Esophagus (tissue), 2 donors: Measurements from ENCODE around the gene DSCAM. TPM values are rescaled to one million over a fixed set of nuclear protein-coding genes. Genes with fewer than 3 reads are reported as not detected.

Source experiments
- H3K27ac ChIP-seq, 2 donors: one replicate each; pipeline ENCODE4 v1.5.1; 2013; ENCODE audit warnings: low read depth in 2 of 2, mild to moderate bottlenecking in 2 of 2, inconsistent platforms in 1 of 2, low read length in 1 of 2, moderate library complexity in 1 of 2
- H3K27me3 ChIP-seq, 2 donors: one replicate each; pipeline ENCODE4 v1.6.1; 2013; ENCODE audit warnings: low read length in 2 of 2, control low read depth in 1 of 2, mild to moderate bottlenecking in 1 of 2; ENCODE audit not compliant: insufficient read depth in 2 of 2, control insufficient read depth in 1 of 2
- H3K36me3 ChIP-seq, 2 donors: one replicate each; pipeline ENCODE4 v1.6.1; 2013; ENCODE audit warnings: low read length in 1 of 2; ENCODE audit not compliant: control insufficient read depth in 2 of 2, insufficient read depth in 2 of 2
- H3K4me1 ChIP-seq, 2 donors: one replicate each; pipeline ENCODE4 v1.6.1; 2013; ENCODE audit warnings: low read length in 1 of 2; ENCODE audit not compliant: control insufficient read depth in 2 of 2, insufficient read depth in 2 of 2
- H3K4me3 ChIP-seq, 2 donors: one replicate each; pipeline ENCODE4 v1.5.1; 2013; ENCODE audit warnings: low read length in 2 of 2, mild to moderate bottlenecking in 2 of 2, low read depth in 1 of 2, moderate library complexity in 1 of 2
- H3K9me3 ChIP-seq, 2 donors: one replicate each; pipeline ENCODE4 v1.6.1; 2013; ENCODE audit warnings: mild to moderate bottlenecking in 2 of 2, low read depth in 1 of 2, low read length in 1 of 2, moderate library complexity in 1 of 2; ENCODE audit not compliant: control insufficient read depth in 2 of 2, insufficient read depth in 1 of 2
- WGBS, 2 donors: extraction: QIAGEN DNeasy Blood & Tissue Kit; methylation state at CpG; one replicate each; pipeline ENCODE4 v1.1.7; 2013; 5-methylcytosine and 5-hydroxymethylcytosine counted together
- polyA plus RNA-seq, 2 donors: library from polyadenylated mRNA; stranded (reverse); fragments of 200-250 nt; gene quantifications; one replicate each; pipeline ENCODE4 v1.2.3, GENCODE V29; 2013
- donor health status: healthy with polysubstance abuse.
- donor health status: Bipolar disorder and iron deficiency.

The DSCAM gene
- polyA plus RNA-seq, 2 donors, result under 0.01 TPM; not detected in 1

DNA sequence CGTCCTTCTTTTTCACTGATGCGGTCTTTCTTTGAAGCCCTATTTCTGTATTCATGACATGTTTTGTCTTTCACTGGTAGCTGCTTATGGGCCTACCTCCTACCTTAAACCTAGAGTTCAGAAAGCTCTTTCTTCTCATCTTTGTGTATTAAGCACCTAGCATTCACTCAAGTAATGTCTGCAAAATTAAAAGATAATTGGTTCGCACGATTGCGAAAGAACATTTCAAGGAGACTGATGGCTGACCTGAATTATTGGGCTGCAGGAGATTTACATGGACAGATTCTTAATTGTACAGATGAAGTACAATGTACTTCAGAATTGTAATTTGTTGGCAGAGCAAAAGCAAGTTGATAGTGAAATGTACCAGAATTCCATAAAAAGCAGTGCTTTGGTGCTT is 773.3 kb downstream of the DSCAM start:
- Histone ChIP-seq H3K27me3 (no peaks in the 10 kb centered on the region), H3K4me3 (no peak overlapping the region), H3K9me3 (peaks cover 4% of the 10 kb centered on the region in 2 donors), H3K27ac (no peak overlapping the region), H3K36me3 (no peaks in the 10 kb centered on the region), H3K4me1 (no peaks in the 10 kb centered on the region)
- 93% methylated on average over 5 of the region's 5 CpGs for WGBS, 2 donors

- Histone ChIP-seq H3K9me3 (peaks cover 2 to 4% of the 10 kb centered on the region in 2 donors), H3K27me3 (no peaks in the 10 kb centered on the region), H3K4me1 (no peaks in the 10 kb centered on the region), H3K4me3 (no peak overlapping the region), H3K36me3 (no peaks in the 10 kb centered on the region), H3K27ac (no peak overlapping the region)
- 77 to 82% methylated on average over 4 of the region's 4 CpGs for WGBS, 2 donors
Measured at GRCh38 chr21:40070871-40071270, 776.1 kb downstream of the DSCAM start.

- no peaks in the 10 kb centered on the region for H3K4me1 ChIP-seq
- no peak overlapping the region for H3K27ac ChIP-seq
- no peaks in the 10 kb centered on the region for H3K36me3 ChIP-seq
- no peaks in the 10 kb centered on the region for H3K9me3 ChIP-seq
- 46% methylated on average over 4 of the region's 4 CpGs for WGBS, 2 donors
- no peak overlapping the region for H3K4me3 ChIP-seq
- H3K27me3 ChIP-seq, result no peaks in the 10 kb centered on the region
Measured at GRCh38 chr21:40067751-40068150, 779.2 kb downstream of the DSCAM start.

GRCh38 chr21:40066221-40066620 is 780.7 kb downstream of the DSCAM start:
- Histone ChIP-seq H3K4me3 (no peak overlapping the region), H3K4me1 (no peaks in the 10 kb centered on the region), H3K9me3 (no peaks in the 10 kb centered on the region), H3K36me3 (no peaks in the 10 kb centered on the region), H3K27me3 (no peaks in the 10 kb centered on the region), H3K27ac (no peak overlapping the region)
- 70 to 81% methylated on average over 3 of the region's 3 CpGs for WGBS, 2 donors

- no peak overlapping the region for H3K4me3 ChIP-seq
- peaks cover 0 to 2% of the 10 kb centered on the region in 2 donors for H3K9me3 ChIP-seq
- H3K27me3 ChIP-seq, result no peaks in the 10 kb centered on the region
- no peaks in the 10 kb centered on the region for H3K4me1 ChIP-seq
- WGBS, 2 donors, result 90 to 93% methylated on average over 7 of the region's 7 CpGs
- H3K36me3 ChIP-seq, result no peaks in the 10 kb centered on the region
- no peak overlapping the region for H3K27ac ChIP-seq
Measured at GRCh38 chr21:40060083-40060677, 786.8 kb downstream of the DSCAM start.

DNA sequence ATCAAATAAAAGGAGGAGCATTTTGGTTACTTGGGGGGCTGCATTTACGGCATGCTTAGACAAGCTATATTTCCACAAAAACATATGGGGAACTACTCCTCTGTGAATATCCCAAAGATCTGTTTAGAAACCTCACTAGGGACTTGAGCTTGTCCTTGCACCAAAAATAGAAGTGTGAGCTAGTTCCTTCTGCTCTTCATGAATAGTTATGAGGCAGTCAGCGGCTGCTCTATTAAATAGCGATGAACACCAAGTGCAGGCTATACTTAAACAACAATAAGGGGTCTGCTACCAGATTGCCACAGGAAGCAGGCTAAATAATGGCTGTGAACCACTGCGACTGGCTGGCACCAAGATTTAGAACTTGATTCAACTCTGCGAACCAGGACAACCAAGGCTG is 789.6 kb downstream of the DSCAM start:
- H3K9me3 ChIP-seq, result peaks cover 0 to 2% of the 10 kb centered on the region in 2 donors
- 87% methylated on average over 5 of the region's 5 CpGs for whole genome bisulfite sequencing, 2 donors
- H3K4me1 ChIP-seq, result peaks cover 0 to 2% of the 10 kb centered on the region in 2 donors
- no peak overlapping the region for H3K27ac ChIP-seq
- no peaks in the 10 kb centered on the region for H3K36me3 ChIP-seq
- H3K27me3 ChIP-seq, result no peaks in the 10 kb centered on the region
- no peak overlapping the region for H3K4me3 ChIP-seq

DNA sequence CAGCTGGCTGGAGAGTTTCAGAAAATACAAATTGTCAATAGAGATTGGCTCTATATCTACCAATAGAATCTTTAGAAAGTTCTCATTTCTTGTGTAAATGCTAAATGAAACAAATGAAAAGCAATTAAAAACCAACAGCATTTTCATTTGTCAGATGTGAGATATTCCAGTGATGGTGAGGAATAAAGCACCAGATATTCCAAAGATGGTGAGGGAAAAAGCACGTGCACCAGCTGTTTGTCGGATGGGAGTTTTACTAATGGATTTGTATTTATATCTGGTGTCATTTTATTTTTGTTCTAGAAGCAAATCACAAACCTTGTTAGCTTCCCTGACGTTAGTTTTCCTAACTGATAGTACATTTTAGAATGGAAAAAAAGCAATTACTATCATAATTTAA is 790.9 kb downstream of the DSCAM start:
- H3K4me3 ChIP-seq, result no peak overlapping the region
- 62 to 69% methylated on average over 3 of the region's 3 CpGs for WGBS, 2 donors
- H3K27ac ChIP-seq, result no peak overlapping the region
- H3K4me1 ChIP-seq, result peaks cover 0 to 2% of the 10 kb centered on the region in 2 donors
- H3K9me3 ChIP-seq, result peaks cover 0 to 2% of the 10 kb centered on the region in 2 donors
- H3K27me3 ChIP-seq, result no peaks in the 10 kb centered on the region
- no peaks in the 10 kb centered on the region for H3K36me3 ChIP-seq

- Histone ChIP-seq H3K9me3 (no peaks in the 10 kb centered on the region), H3K4me3 (no peak overlapping the region), H3K4me1 (peaks cover 0 to 2% of the 10 kb centered on the region in 2 donors), H3K36me3 (no peaks in the 10 kb centered on the region), H3K27ac (peak overlapping the region in 1 of 2 donors; percentile 20), H3K27me3 (no peaks in the 10 kb centered on the region)
- WGBS, 2 donors, result 22 to 32% methylated on average over 3 of the region's 3 CpGs
Measured at GRCh38 chr21:40054403-40054802, 792.6 kb downstream of the DSCAM start.

DNA sequence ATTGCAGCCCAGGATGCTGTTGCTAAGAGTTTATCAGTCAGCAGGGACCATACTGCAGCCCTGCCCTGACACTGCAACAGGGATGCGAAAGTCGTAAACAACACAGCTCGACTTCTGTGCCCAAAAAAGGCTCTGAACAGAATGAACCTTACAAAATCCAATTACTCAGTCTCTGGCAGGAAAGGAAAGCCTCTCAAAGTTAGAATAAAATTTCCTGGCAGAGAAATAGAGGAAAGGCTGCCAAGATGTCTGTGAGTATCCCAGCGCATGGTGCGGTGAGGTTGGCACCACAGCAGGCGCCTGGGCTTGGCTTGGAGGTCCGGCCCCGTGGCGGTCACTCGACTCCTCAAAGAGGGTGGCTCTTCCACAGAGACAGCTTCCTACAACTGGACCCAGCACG is 794.0 kb downstream of the DSCAM start:
- 27 to 47% methylated on average over 11 of the region's 11 CpGs for WGBS, 2 donors
- H3K36me3 ChIP-seq, result no peaks in the 10 kb centered on the region
- H3K9me3 ChIP-seq, result peaks cover 0 to 3% of the 10 kb centered on the region in 2 donors
- H3K4me3 ChIP-seq, result no peak overlapping the region
- H3K27ac ChIP-seq, result peak overlapping the region; percentile 33 to 53
- H3K27me3 ChIP-seq, result no peaks in the 10 kb centered on the region
- peaks cover 0 to 2% of the 10 kb centered on the region in 2 donors for H3K4me1 ChIP-seq

DNA sequence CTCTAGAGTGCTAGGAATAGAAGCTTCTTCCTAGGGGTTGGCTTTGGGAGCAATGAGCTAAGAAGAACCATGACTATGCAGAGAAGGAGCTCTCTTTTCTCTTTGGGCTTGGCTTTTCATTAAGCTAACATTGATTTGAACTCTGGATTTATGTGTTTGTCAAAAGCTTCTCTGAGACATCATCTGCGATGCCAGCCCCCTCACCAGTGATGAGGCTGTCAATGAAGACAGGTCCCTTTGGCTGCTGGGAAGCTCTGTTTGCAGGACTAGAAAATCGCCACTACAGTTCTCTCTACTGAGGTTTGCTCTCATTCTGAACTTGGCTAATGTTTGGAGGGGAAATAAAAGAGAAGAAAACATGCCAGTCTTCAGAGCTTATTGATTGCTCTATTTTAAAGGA is 794.7 kb downstream of the DSCAM start:
- Histone ChIP-seq H3K27me3 (no peaks in the 10 kb centered on the region), H3K4me3 (no peak overlapping the region), H3K27ac (peak overlapping the region; percentile 33 to 76), H3K4me1 (peaks cover 0 to 2% of the 10 kb centered on the region in 2 donors), H3K9me3 (peaks cover 0 to 3% of the 10 kb centered on the region in 2 donors), H3K36me3 (no peaks in the 10 kb centered on the region)
- WGBS, 2 donors, result 71 to 84% methylated on average over 2 of the region's 2 CpGs
